GM12865 (cell line): ENCODE results near the gene PDE2A.

Source experiments
- DNase-seq: peaks from one replicate; pipeline ENCODE4 v3.0.0; 2010; ENCODE audit warnings: low read depth
- H3K4me3 ChIP-seq: 2 replicates; pipeline ENCODE4 v1.5.1; 2011; ENCODE audit warnings: mild to moderate bottlenecking, low read depth, low read length, control low read depth
- TF ChIP-seq, protein P1 (sequence below): IDR thresholded peaks from 2 replicates; pipeline ENCODE4 v1.5.1; 2011; ENCODE audit warnings: low read length, control low read depth, low read depth, inconsistent platforms; ENCODE audit not compliant: insufficient read depth; ENCODE audit errors: missing control alignments

Gene PDE2A

DNA sequence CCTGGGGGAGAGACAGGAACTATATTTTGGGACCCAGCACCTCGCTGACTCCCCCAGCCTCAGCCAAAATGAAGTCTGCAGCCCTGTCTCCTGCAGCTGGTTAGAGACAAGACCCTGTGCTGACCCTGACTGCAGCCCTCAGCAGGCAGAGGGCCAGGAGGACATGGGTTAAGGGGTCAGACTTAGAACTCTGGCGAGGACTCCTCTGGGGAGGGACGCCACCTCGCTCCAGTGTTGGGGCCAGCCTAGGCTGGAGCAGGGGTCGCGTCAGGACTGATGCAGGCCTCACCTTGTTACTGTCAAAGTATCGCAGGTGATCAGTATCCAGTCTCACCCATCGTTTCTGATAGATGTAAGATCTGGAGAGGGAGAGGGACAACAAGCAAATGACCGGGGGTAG is 36.9 kb upstream of the PDE2A start:
- DNase-seq: no peak

GRCh38 chr11:72710278-72710677 is 36.1 kb upstream of the PDE2A start:
- no peak for DNase-seq
- no peak overlapping the region for H3K4me3 ChIP-seq
- TF ChIP-seq, protein P1, sequence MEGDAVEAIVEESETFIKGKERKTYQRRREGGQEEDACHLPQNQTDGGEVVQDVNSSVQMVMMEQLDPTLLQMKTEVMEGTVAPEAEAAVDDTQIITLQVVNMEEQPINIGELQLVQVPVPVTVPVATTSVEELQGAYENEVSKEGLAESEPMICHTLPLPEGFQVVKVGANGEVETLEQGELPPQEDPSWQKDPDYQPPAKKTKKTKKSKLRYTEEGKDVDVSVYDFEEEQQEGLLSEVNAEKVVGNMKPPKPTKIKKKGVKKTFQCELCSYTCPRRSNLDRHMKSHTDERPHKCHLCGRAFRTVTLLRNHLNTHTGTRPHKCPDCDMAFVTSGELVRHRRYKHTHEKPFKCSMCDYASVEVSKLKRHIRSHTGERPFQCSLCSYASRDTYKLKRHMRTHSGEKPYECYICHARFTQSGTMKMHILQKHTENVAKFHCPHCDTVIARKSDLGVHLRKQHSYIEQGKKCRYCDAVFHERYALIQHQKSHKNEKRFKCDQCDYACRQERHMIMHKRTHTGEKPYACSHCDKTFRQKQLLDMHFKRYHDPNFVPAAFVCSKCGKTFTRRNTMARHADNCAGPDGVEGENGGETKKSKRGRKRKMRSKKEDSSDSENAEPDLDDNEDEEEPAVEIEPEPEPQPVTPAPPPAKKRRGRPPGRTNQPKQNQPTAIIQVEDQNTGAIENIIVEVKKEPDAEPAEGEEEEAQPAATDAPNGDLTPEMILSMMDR: no peak

More for the DNA sequence above, 36.9 kb upstream of the PDE2A start:
- TF ChIP-seq, protein P1: no peak
- H3K4me3 ChIP-seq: no peak overlapping the region

DNA sequence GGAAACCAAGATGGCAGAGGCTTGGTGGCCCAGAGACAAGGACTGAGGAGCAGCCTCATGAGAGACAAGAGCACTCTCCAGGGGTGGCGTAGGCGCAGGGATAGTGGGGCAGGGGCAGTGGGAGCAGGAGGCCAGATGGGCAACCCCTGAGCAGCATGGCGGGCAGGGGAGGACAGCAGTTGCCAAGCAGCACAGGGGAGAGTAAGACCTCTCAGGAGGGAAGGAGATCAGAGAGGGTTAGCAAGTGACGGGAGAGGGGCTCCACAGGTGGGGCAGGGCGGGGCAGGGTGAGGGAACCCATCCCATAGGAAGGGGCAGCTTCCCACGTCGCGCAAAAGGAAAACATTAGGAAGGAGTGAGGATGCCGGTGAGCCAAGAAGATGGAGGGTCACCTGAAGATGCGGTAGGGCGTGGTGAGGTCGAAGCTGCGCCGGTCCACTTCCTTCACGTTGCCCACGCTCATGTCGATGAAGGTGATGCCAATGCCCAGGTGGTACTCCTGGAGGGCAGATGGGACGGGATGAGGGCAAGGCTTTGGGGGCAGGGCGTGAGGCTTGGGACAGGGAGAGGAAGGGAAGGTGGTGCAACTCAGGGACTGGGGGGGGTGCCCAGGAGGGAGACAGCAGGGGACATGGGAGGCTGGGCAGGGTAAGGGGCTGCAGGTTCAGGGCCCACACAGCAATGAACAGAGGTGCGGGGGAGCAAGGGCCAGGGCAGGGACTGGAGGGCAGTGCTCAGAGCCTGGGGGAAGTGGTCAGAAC is 35.4 kb upstream of the PDE2A start:
- H3K4me3 ChIP-seq: no peak overlapping the region
- TF ChIP-seq, protein P1: no peak

GRCh38 chr11:72707032-72707431 is 32.8 kb upstream of the PDE2A start:
- no peak overlapping the region for H3K4me3 ChIP-seq
- no peak for DNase-seq
- TF ChIP-seq, protein P1: no peak

More for the DNA sequence above, 35.4 kb upstream of the PDE2A start:
- no peak for DNase-seq

- no peak overlapping the region for H3K4me3 ChIP-seq
- no peak for DNase-seq
- TF ChIP-seq, protein P1: no peak
These were observed 32.4 kb upstream of the PDE2A start for GRCh38 chr11:72706579-72706978.

DNA sequence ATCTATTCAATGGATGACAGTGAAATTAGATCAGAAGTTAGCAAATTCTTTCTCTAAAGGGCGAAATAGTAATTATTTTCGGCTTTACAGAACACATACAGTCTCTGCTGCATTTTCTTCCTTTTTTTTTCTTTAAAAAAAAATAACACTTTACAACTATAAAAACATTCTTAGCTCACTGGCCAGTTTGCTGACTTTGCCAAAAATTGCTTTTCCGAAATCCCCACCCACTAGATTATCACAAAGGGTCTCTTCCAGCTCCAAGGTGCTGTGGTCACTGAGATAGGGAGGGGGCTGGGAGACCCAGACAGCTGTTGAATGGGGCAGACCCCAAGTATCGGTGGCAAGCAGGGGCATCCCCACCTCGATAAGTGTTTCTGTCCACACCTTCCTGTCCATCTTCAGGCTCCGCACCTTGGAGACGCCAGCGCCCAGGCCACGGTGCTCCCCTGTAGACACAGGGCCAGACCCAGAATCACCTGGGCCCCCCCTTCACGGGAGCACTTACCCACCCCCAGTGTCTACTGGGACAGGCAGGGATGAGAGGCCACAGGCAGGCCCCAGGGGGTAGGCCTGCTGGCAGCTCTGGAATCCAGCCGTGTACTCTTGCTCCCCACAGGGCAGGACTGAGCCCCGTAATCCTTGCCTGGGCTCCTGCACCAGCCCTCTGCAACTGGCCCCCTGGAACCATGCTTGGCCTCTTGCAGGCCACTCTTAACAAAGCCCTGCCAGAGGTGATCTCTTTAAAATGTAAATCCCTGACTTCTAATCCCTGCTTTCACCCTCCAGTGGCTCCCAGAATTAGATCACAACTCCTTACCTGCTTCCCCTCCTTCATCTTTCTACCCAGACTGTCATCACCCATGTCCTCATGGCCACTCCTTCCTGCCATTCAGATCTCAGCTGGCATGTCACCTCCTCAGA is 31.5 kb upstream of the PDE2A start:
- DNase-seq: no peak
- TF ChIP-seq, protein P1: no peak
- H3K4me3 ChIP-seq: no peak overlapping the region
